GF-D8 (cell line): ENCODE results near the gene THADA.

Experiments used
- DNase-seq: peaks from one replicate; lab custom pipeline; 2025; lab: John Stamatoyannopoulos, UW

Gene THADA

DNA sequence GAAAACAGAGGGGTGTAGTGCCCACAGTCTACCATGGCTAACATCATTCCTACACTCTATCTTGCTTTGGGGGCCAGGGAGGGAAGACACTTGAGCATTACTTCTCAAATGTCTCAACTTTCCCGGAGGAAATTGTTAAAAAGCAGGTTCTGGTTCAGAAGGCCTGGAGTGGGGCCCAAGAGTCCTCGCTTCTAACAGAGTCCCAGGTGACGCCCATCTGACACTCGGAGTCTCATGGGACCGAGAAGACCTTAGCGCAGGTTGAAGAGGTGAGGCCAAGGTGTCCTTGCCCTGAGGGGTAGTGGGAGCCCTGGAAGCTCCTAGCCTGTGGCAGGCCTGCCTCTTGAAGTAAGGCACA, 409.5 kb downstream of the THADA start:
- DNase-seq = no peak

- no peak for DNase-seq
These were observed 410.7 kb downstream of the THADA start for GRCh38 chr2:43185146-43185545.

- no peak for DNase-seq
These were observed 411.4 kb downstream of the THADA start for GRCh38 chr2:43184339-43184895.

DNA sequence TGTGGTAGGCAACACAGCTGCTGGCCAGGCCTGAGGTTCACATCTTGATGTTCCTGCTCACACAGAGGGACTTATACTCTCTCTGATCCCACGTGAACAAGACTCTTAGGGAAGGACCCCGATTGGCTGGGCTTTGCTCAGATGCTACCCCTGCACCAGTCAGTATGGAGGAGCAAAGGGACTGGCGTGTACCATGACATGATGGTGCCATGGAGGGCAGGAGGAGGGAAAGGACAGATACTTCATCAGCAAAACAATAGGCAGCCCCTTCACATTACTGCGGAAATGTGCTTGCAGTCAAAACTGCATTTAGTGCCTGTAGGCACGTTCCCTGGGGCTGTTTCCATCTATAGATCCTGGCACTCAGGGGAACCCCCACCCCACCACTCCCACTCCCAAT, 412.1 kb downstream of the THADA start:
- no peak for DNase-seq

DNA sequence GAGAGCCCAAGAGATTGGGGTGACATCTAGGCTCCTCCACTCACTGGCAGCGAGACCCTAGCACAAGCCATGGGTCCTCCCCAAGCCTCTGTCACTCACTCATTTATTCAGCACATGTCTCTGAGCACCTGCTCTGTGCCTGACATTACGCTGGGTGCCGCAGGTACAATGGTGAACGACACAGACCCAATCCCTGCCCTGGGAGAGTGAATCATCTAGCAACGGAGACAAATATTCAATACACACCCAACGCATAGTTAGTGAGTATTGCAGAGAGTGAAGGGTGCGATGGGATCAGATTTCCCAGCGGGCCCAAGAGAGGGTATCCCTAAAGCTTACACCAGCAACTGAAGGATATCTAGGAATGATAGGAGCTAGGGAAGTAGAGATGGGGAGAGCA, 414.9 kb downstream of the THADA start:
- no peak for DNase-seq
